Activated naive CD4-positive, alpha-beta T cell treated with Interleukin-2 at 50 U/mL for 16 hours (primary cell): ENCODE results near the gene EHBP1L1.

Experiments used
- DNase-seq: peaks from one replicate; pipeline ENCODE4 v3.0.0-alpha.2; 2020

EHBP1L1 gene

GRCh38 chr11:65580031-65580692 is 4.3 kb downstream of the EHBP1L1 start:
- DNase-seq: no peak

GRCh38 chr11:65580756-65581155 is 4.9 kb downstream of the EHBP1L1 start:
- no peak for DNase-seq

GRCh38 chr11:65581928-65582327 is 6.1 kb downstream of the EHBP1L1 start:
- DNase-seq: no peak

- DNase-seq: no peak
Measured at GRCh38 chr11:65583589-65583988, 7.7 kb downstream of the EHBP1L1 start.

GRCh38 chr11:65584106-65584505 is 8.3 kb downstream of the EHBP1L1 start:
- no peak for DNase-seq

GRCh38 chr11:65584723-65585171 is 8.9 kb downstream of the EHBP1L1 start:
- DNase-seq: no peak

GRCh38 chr11:65585396-65586246 is 9.8 kb downstream of the EHBP1L1 start:
- no peak for DNase-seq

- DNase-seq: no peak
Measured at GRCh38 chr11:65586247-65586630, 10.4 kb downstream of the EHBP1L1 start.

- DNase-seq: no peak
Measured at GRCh38 chr11:65586676-65587075, 10.8 kb downstream of the EHBP1L1 start.

GRCh38 chr11:65588199-65589054 is 12.6 kb downstream of the EHBP1L1 start:
- peak; percentile 76 for DNase-seq

GRCh38 chr11:65589444-65590239 is 13.8 kb downstream of the EHBP1L1 start:
- DNase-seq: no peak

GRCh38 chr11:65590240-65590738 is 14.4 kb downstream of the EHBP1L1 start:
- no peak for DNase-seq

- no peak for DNase-seq
Measured at GRCh38 chr11:65591939-65592857, 16.3 kb downstream of the EHBP1L1 start.

GRCh38 chr11:65592858-65593517 is 17.1 kb downstream of the EHBP1L1 start:
- no peak for DNase-seq

- peak; percentile 49 for DNase-seq
Measured at GRCh38 chr11:65593518-65594414, 17.9 kb downstream of the EHBP1L1 start.

GRCh38 chr11:65595131-65595530 is 19.3 kb downstream of the EHBP1L1 start:
- no peak for DNase-seq

- no peak for DNase-seq
Measured at GRCh38 chr11:65595543-65596281, 19.9 kb downstream of the EHBP1L1 start, which contains the start of gene KCNK7. TSS of gene KCNK7 (minus strand) at chr11:65595800. CDS start at chr11:65595772, 28 bp downstream.

- DNase-seq: no peak
Measured at GRCh38 chr11:65596520-65596919, 20.7 kb downstream of the EHBP1L1 start.
